Measurements from ENCODE around the gene GBE1.

DNA sequence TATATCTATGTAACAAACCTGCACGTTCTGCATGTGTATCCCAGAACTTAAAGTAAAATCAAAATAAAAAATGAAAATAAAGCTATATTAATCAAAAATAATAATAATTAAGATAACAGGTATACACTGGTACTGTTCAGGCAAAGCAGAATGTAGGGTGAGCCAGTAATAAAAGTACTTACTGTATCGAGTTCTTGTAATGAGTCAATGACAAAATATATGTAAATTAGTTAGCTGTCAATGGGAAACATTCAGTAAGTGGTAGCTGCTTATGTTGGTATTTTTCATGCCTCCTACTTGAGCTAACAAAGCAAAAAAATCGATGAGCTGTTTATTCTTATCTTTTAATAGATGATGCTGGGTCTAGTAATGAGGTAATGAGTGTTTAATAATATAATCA lies 93.2 kb downstream of the GBE1 start:
- TF ChIP-seq CTCF (IDR thresholded peaks at IDR 0.05 in 4 of 5, conservative IDR thresholded peaks at IDR 0.05 in 1 of 5) (no peak), POLR2A (IDR thresholded peaks at IDR 0.05) (no peak)

Data from gastrocnemius medialis (tissue), 4 donors.